AG04450 (cell line): ENCODE data around the gene SLC35E1. TPM values are rescaled to one million over a fixed set of nuclear protein-coding genes. Genes with fewer than 3 reads are reported as not detected.

Experiments used
- CTCF ChIA-PET: fragments of 300-600, 350-600 bp; formaldehyde crosslinking; extraction: SDS; loops from one replicate; lab custom pipeline; 2022; ENCODE audit warnings: antibody characterized with exemption, inconsistent platforms; lab: Charles Lee
- POLR2A ChIA-PET: fragments of 350-600 bp; formaldehyde crosslinking; extraction: SDS; loops from one replicate; lab custom pipeline; 2021; ENCODE audit warnings: antibody characterized with exemption, inconsistent platforms; lab: Yijun Ruan, JAX
- DNase-seq: peaks from one replicate; pipeline ENCODE4 v3.0.0-alpha.2; 2011; ENCODE audit warnings: low read depth, low spot score
- H3K27ac ChIP-seq: one replicate; pipeline ENCODE4 v1.5.1; 2012; ENCODE audit warnings: low read depth, low read length, control low read depth
- H3K27me3 ChIP-seq: one replicate; pipeline ENCODE4 v1.6.0; 2012; ENCODE audit warnings: low read length; ENCODE audit not compliant: control insufficient read depth, insufficient read depth
- H3K4me3 ChIP-seq: 2 replicates; pipeline ENCODE4 v1.5.1; 2011; ENCODE audit warnings: mild to moderate bottlenecking, low read depth, low read length, control low read depth
- H3K9me3 ChIP-seq: 2 replicates; pipeline ENCODE4 v1.5.1; 2012; ENCODE audit warnings: low read length; ENCODE audit not compliant: control insufficient read depth, insufficient read depth
- CTCF ChIP-seq: IDR thresholded peaks from 2 replicates; pipeline ENCODE4 v1.5.1; 2011; ENCODE audit warnings: low read depth, low read length, control low read depth, inconsistent platforms
- polyA plus RNA-seq: library from polyadenylated mRNA; depleted of rRNA; stranded (reverse); fragments of >200 nt; gene quantifications from 2 replicates; pipeline ENCODE4 v1.2.3, GENCODE V29; 2011

SLC35E1 gene
- polyA plus RNA-seq, 1 experiment = 35.7 TPM

GRCh38 chr19:16582486-16583261, 10.5 kb upstream of the SLC35E1 start:
- H3K4me3 ChIP-seq = no peak overlapping the region
- ChIA-PET CTCF (interaction anchor here (0.6 kb wide), 1 partner anchor 556 kb away, joined by 7 read pairs; no protein-coding TSS in a partner anchor), POLR2A (no interaction called here)
- H3K9me3 ChIP-seq = no peaks in the 10 kb centered on the region
- no peak for DNase-seq
- TF ChIP-seq CTCF = no peak
- H3K27ac ChIP-seq = no peak overlapping the region
- no peaks in the 10 kb centered on the region for H3K27me3 ChIP-seq

- no peaks in the 10 kb centered on the region for H3K27me3 ChIP-seq
- H3K4me3 ChIP-seq = no peak overlapping the region
- no peak for TF ChIP-seq CTCF
- ChIA-PET CTCF (no interaction called here), POLR2A (interaction anchor here (0.6 kb wide), 1 partner anchor 39 kb away, joined by 4 read pairs; no protein-coding TSS in a partner anchor)
- DNase-seq = no peak
- no peaks in the 10 kb centered on the region for H3K9me3 ChIP-seq
- H3K27ac ChIP-seq = no peak overlapping the region
Observed at GRCh38 chr19:16581971-16582343, 9.7 kb upstream of the SLC35E1 start.

GRCh38 chr19:16581145-16581970, 9.1 kb upstream of the SLC35E1 start:
- no peak overlapping the region for H3K4me3 ChIP-seq
- CTCF ChIA-PET = interaction anchor here (0.6 kb wide), 1 partner anchor 21 kb away, joined by 5 read pairs; no protein-coding TSS in a partner anchor
- POLR2A ChIA-PET = interaction anchor here (0.6 kb wide), 1 partner anchor 38 kb away, joined by 4 read pairs; no protein-coding TSS in a partner anchor
- no peak for DNase-seq
- no peak overlapping the region for H3K27ac ChIP-seq
- TF ChIP-seq CTCF = no peak
- no peaks in the 10 kb centered on the region; the same call in 1 of the 2 replicates for H3K9me3 ChIP-seq
- no peaks in the 10 kb centered on the region for H3K27me3 ChIP-seq

- TF ChIP-seq CTCF = no peak
- H3K27me3 ChIP-seq = no peaks in the 10 kb centered on the region
- ChIA-PET CTCF (no interaction called here), POLR2A (no interaction called here)
- H3K4me3 ChIP-seq = no peak overlapping the region
- H3K9me3 ChIP-seq = no peaks in the 10 kb centered on the region; the same call in 1 of the 2 replicates
- no peak for DNase-seq
- no peak overlapping the region for H3K27ac ChIP-seq
Observed at GRCh38 chr19:16579381-16579780, 7.2 kb upstream of the SLC35E1 start.
